ENCODE results near the gene SV2A.

DNA sequence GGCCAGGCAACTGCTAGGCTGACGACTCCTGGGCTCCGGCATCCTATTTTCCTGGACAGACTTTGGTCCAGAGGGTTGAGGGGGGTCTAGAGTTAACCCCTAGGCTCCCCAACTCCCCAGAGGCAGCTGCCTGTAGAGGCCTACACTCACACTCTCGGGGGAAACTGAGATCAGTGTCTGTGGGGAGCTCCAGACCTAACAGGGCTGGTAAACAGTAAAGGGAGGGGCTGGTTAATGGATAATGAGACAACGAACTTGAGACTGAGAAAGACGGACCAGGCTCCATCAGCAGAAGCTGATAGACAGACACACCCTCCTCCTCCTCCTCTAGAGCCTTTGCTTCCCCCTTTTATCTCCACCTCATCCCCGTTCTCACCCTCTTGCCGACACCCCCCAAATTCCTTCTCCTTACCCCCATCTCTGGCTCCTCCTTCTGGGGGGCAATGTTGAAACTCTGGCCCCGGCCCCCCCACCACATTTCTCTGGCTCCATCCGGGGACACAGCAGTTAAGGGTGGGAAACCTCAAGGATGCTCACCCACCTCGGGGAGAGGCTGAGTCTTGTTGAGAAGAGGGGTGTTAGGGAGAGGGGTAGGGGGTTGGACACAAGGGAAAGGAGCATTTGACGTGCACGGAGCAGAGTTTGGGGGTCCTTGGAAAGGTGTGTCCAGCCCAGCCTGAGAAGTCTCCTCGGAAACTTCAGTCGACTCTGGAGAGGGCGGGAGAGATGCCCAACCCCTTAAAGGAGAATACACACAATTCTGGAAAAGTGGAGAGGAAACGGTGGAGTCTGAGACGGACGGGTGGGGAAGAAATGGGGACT, 18.7 kb upstream of the SV2A start, which contains the start of gene MTMR11:
- TF ChIP-seq, protein P1, sequence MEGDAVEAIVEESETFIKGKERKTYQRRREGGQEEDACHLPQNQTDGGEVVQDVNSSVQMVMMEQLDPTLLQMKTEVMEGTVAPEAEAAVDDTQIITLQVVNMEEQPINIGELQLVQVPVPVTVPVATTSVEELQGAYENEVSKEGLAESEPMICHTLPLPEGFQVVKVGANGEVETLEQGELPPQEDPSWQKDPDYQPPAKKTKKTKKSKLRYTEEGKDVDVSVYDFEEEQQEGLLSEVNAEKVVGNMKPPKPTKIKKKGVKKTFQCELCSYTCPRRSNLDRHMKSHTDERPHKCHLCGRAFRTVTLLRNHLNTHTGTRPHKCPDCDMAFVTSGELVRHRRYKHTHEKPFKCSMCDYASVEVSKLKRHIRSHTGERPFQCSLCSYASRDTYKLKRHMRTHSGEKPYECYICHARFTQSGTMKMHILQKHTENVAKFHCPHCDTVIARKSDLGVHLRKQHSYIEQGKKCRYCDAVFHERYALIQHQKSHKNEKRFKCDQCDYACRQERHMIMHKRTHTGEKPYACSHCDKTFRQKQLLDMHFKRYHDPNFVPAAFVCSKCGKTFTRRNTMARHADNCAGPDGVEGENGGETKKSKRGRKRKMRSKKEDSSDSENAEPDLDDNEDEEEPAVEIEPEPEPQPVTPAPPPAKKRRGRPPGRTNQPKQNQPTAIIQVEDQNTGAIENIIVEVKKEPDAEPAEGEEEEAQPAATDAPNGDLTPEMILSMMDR (tag by site-specific recombination; IDR thresholded peaks at IDR 0.05), result no peak
- TF ChIP-seq ZNF707 (tag by site-specific recombination; IDR thresholded peaks at IDR 0.05) (no peak), ZIC2 (tag by site-specific recombination; IDR thresholded peaks at IDR 0.05) (no peak), GFI1B (tag by site-specific recombination; IDR thresholded peaks at IDR 0.05) (no peak), KLF16 (tag by site-specific recombination; IDR thresholded peaks at IDR 0.05) (no peak), ZNF785 (tag by site-specific recombination; IDR thresholded peaks at IDR 0.05) (no peak), ZBTB1 (tag by site-specific recombination; IDR thresholded peaks at IDR 0.05) (no peak), HOXA7 (CRISPR knock-in tag; IDR thresholded peaks at IDR 0.05; ENCODE audit: borderline replicate concordance) (no peak), ZNF184 (tag by site-specific recombination; IDR thresholded peaks at IDR 0.05) (no peak), ZFHX2 (tag by site-specific recombination; conservative IDR thresholded peaks at IDR 0.05) (no peak)
- TF ChIP-seq, protein P2, sequence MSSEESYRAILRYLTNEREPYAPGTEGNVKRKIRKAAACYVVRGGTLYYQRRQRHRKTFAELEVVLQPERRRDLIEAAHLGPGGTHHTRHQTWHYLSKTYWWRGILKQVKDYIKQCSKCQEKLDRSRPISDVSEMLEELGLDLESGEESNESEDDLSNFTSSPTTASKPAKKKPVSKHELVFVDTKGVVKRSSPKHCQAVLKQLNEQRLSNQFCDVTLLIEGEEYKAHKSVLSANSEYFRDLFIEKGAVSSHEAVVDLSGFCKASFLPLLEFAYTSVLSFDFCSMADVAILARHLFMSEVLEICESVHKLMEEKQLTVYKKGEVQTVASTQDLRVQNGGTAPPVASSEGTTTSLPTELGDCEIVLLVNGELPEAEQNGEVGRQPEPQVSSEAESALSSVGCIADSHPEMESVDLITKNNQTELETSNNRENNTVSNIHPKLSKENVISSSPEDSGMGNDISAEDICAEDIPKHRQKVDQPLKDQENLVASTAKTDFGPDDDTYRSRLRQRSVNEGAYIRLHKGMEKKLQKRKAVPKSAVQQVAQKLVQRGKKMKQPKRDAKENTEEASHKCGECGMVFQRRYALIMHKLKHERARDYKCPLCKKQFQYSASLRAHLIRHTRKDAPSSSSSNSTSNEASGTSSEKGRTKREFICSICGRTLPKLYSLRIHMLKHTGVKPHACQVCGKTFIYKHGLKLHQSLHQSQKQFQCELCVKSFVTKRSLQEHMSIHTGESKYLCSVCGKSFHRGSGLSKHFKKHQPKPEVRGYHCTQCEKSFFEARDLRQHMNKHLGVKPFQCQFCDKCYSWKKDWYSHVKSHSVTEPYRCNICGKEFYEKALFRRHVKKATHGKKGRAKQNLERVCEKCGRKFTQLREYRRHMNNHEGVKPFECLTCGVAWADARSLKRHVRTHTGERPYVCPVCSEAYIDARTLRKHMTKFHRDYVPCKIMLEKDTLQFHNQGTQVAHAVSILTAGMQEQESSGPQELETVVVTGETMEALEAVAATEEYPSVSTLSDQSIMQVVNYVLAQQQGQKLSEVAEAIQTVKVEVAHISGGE (tag by site-specific recombination; conservative IDR thresholded peaks at IDR 0.05; ENCODE audit: low read depth), result no peak
- TF ChIP-seq, protein P3, sequence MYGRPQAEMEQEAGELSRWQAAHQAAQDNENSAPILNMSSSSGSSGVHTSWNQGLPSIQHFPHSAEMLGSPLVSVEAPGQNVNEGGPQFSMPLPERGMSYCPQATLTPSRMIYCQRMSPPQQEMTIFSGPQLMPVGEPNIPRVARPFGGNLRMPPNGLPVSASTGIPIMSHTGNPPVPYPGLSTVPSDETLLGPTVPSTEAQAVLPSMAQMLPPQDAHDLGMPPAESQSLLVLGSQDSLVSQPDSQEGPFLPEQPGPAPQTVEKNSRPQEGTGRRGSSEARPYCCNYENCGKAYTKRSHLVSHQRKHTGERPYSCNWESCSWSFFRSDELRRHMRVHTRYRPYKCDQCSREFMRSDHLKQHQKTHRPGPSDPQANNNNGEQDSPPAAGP (tag by site-specific recombination; IDR thresholded peaks at IDR 0.05), result no peak
- TF ChIP-seq, protein P4, sequence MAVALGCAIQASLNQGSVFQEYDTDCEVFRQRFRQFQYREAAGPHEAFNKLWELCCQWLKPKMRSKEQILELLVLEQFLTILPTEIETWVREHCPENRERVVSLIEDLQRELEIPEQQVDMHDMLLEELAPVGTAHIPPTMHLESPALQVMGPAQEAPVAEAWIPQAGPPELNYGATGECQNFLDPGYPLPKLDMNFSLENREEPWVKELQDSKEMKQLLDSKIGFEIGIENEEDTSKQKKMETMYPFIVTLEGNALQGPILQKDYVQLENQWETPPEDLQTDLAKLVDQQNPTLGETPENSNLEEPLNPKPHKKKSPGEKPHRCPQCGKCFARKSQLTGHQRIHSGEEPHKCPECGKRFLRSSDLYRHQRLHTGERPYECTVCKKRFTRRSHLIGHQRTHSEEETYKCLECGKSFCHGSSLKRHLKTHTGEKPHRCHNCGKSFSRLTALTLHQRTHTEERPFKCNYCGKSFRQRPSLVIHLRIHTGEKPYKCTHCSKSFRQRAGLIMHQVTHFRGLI (tag by site-specific recombination; IDR thresholded peaks at IDR 0.05), result no peak; the same call in 1 of the 2 replicates
- TF ChIP-seq, protein P5, sequence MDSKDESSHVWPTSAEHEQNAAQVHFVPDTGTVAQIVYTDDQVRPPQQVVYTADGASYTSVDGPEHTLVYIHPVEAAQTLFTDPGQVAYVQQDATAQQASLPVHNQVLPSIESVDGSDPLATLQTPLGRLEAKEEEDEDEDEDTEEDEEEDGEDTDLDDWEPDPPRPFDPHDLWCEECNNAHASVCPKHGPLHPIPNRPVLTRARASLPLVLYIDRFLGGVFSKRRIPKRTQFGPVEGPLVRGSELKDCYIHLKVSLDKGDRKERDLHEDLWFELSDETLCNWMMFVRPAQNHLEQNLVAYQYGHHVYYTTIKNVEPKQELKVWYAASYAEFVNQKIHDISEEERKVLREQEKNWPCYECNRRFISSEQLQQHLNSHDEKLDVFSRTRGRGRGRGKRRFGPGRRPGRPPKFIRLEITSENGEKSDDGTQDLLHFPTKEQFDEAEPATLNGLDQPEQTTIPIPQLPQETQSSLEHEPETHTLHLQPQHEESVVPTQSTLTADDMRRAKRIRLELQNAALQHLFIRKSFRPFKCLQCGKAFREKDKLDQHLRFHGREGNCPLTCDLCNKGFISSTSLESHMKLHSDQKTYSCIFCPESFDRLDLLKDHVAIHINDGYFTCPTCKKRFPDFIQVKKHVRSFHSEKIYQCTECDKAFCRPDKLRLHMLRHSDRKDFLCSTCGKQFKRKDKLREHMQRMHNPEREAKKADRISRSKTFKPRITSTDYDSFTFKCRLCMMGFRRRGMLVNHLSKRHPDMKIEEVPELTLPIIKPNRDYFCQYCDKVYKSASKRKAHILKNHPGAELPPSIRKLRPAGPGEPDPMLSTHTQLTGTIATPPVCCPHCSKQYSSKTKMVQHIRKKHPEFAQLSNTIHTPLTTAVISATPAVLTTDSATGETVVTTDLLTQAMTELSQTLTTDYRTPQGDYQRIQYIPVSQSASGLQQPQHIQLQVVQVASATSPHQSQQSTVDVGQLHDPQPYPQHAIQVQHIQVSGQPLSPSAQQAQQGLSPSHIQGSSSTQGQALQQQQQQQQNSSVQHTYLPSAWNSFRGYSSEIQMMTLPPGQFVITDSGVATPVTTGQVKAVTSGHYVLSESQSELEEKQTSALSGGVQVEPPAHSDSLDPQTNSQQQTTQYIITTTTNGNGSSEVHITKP (tag by site-specific recombination; IDR thresholded peaks at IDR 0.05), result no peak
